Measurements from ENCODE around the gene FBXL3.

Gene FBXL3, protein sequence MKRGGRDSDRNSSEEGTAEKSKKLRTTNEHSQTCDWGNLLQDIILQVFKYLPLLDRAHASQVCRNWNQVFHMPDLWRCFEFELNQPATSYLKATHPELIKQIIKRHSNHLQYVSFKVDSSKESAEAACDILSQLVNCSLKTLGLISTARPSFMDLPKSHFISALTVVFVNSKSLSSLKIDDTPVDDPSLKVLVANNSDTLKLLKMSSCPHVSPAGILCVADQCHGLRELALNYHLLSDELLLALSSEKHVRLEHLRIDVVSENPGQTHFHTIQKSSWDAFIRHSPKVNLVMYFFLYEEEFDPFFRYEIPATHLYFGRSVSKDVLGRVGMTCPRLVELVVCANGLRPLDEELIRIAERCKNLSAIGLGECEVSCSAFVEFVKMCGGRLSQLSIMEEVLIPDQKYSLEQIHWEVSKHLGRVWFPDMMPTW

DNA sequence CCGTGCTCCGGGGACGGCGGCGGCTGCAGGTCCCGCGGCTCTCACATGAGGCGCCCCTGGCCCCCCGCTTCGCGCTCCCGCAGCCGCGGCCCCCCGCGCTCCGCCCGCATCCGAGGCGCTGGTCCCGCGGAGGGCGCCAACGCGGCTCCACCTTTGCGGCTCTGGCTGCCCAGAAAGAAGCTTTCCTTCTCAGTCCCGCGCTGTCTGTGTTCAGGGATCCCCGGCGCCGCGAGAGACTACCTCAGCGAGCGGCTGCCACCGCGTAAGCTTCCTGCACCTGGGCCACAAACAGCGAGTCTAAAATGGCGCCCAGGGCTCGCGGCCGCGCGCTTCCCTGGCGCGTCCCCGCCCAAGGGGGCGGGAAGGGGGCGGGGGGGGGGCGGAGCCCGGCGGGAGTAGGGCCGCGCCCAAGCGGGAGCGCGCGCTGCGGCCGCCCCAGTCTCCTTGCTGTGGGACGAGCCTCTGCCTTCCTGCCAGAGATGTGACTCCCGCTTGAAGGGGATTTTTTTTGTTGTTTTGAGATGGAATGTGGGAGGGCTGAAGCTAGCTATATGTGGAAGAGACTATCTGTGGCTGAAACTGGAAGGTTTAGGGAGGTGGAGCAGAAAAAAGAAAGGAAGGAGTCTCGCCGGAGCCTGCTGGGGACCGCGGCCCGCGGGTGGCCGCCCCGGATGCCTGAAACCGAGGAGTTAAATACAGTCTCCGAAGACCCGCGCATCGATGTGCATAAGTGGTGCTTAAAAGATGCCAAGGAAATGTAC, at the start of gene FBXL3:
FBXL3 (minus strand) TSS at position 299 of the 761 bp plus-strand sequence. CDS start 5,299 bp downstream, outside the sequence.
- DNase-seq (ENCODE audit: low read depth in 2 of 2, low spot score in 1 of 2): peak; percentile 49 to 57

GRCh38 chr13:77067519-77067918, 40.6 kb upstream of the FBXL3 start:
- no peak for DNase-seq (ENCODE audit: low read depth in 2 of 2, low spot score in 1 of 2)

DNA sequence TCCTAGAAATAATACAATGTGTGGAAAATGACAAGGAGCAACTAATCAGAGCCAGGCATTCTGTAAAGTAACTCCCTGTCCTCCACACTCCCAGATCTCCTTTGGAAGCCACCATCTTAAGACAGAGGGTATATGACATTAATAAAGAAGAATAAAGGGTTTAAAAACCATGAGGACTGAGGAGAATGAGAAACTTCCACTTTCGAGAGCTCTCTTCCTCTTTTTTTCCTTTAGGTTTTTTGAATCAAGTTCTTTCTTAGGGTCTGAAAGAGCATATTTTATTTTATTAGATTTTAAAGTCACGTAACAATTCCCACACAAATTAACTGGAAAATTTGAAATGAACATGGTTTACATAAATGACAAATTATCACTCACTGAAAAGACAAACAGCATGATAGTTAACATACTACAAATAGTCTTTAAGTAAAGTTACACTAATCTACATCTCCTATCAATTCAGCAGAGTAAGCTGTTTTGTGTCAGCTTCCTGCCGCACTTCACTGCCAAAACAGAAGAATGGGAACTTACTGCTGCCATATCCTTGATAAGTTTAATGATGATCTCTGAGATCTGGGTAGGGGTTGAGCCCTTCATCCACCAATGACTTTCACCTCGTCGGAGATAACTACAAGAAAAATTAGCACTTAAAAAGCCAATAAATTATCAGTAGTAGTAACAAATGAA, 38.6 kb upstream of the FBXL3 start:
- no peak for DNase-seq (ENCODE audit: low read depth in 2 of 2, low spot score in 1 of 2)

GRCh38 chr13:77062097-77062496, 35.1 kb upstream of the FBXL3 start:
- DNase-seq (ENCODE audit: low read depth in 2 of 2, low spot score in 1 of 2): no peak

- DNase-seq (ENCODE audit: low read depth in 2 of 2, low spot score in 1 of 2): no peak
Observed at GRCh38 chr13:77061362-77061761, 34.4 kb upstream of the FBXL3 start.

GRCh38 chr13:77056886-77057285, 29.9 kb upstream of the FBXL3 start:
- no peak for DNase-seq (ENCODE audit: low read depth in 2 of 2, low spot score in 1 of 2)

DNA sequence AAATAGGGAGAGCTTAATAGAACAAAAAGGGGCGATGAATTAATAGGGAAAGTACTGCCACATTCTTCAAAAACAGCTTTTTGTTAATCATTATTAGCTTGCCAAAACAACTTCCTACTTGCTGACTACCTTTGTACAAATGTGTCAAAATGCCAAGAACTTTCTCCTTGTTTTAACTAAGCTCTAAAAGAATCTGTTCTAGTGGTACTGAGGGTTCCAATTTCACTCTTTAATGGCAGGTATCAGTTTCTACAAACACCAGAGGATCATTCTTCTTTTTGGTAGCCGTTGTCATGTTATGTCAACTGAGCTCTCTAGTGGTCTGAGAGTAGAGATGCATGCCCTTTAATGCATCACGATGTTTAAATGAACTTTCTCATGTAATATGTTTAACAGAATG, 29.4 kb upstream of the FBXL3 start:
- DNase-seq (ENCODE audit: low read depth in 2 of 2, low spot score in 1 of 2): no peak

DNA sequence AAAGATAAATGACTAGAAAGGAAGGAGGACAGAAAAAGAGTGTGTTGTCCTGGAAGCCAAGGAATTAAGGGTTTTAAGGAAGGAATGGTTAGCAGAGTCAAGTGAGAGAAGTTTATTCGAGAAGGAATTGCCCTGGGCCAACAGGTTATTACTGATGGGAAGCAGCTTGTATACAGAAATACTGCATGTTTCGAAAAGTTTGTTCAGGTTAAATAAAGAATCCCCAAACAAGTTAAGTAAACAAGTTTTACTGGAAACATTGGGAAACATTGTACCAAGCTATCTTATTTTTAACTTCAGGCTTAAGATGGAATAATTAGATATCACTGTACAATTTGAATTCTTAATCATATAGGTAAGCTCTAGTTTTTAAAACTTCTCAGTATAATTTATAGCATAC, 28.2 kb upstream of the FBXL3 start:
- DNase-seq (ENCODE audit: low read depth in 2 of 2, low spot score in 1 of 2): no peak

DNA sequence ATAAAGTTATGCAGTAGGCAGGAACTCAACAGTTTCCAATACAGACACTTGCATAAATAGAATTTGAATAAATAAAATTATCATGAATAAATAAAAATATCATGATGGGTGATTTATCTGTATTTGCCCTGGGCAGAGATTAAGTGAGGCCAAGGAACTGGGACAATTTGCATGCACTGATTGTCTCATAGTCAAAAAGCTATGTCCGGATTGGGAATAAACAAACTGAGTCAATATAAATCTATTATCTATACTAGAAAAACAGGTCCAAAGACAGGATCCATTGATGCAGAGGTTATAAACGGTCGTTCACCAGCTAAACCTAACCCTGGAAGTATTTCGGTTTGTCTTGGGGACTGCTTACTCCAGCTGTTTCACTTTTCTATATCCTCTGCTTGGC, 26.2 kb upstream of the FBXL3 start:
- no peak for DNase-seq (ENCODE audit: low read depth in 2 of 2, low spot score in 1 of 2)

DNA sequence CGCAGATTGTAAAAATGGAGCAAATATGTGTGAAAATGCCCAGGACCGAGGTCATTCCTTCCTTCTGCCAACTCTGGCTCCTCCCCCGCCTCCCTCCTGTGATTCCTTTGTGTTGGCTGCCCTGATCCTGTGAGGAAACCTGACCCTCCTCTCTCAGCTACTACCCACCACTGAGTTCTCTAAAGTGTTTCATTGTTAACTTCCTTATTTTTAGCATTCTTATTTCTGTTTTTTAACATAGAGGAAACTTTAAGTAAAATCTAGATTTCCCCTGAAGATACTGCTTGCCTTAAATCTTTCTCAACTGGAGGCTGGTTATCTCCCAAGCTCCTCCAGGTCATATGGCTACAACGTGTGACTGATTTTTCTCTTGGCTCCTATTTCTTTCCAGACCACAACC, 21.7 kb upstream of the FBXL3 start:
- DNase-seq (ENCODE audit: low read depth in 2 of 2, low spot score in 1 of 2): no peak

DNA sequence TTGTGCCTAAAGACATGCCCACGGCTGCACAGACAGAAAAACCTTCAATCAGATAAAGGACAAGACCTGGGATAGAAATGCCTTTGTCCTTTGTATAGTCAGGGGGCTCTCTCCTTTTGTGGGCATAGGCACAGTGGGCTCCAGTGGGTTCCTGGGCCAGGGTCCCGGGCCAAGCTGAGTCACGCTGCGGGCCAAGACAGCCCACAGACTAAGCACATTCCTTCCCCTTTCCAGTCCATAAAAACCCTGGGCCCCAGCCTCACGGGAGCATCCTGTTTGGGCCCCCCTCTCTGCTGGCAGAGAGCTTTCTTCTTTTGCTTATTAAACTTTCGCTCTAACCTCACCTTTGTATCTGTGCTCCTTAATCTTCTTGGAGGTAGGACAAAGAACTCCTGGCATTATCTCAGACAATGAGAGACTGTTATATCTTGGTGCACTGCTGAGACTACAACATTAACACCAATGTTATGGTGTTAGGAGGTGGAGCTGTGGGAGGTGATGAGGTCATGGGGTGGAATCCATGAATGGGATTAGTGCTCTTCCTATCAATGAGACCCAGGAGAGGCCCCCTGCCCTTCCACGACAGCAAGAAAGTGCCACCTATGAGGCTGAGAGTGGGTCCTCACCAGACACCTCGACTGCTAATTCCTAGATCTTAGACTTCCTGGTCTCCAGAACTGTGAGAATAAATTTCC, 20.8 kb upstream of the FBXL3 start:
- no peak for DNase-seq (ENCODE audit: low read depth in 2 of 2, low spot score in 1 of 2)

GRCh38 chr13:77042566-77043177, 15.7 kb upstream of the FBXL3 start:
- DNase-seq (ENCODE audit: low read depth in 2 of 2, low spot score in 1 of 2): no peak

DNA sequence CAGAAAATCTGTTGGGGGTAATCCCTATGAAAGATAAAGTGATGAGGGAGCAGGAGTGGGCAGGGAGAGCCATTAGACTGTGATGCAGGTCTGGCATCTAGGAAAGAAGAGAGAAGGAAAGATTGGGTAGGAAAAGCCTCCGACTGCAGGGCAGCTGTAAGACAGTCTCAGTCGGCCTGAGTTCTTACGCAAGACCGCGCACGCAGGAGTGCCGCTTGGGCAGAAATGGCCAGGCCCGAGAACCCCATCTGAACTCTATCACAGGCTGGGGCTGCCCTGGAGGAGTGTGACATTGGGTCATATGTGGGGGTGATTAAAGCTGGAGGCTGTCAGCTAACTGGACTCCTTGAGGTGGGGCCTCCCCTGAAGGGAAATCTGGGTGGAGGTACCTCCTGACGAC, 13.9 kb upstream of the FBXL3 start:
- DNase-seq (ENCODE audit: low read depth in 2 of 2, low spot score in 1 of 2): no peak

DNA sequence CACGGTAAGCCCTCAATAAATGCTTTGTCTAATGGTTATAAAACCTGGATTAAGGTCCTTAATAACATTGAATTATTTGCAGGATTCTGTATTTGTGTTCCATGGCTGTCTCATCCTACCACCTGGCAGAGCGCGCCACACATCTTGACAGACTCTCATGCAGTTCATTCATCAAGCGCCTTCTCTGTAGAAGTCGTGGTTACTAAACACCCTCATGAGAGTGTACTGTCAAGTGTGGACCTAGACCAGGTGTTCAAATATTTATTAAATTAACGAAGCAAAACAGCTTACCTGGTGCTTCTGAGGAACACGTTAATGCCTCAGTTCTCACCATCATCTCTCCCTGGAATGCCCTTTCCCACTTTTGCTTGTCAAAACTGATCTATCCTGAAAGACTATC, 13.1 kb upstream of the FBXL3 start:
- DNase-seq (ENCODE audit: low read depth in 2 of 2, low spot score in 1 of 2): no peak

DNA sequence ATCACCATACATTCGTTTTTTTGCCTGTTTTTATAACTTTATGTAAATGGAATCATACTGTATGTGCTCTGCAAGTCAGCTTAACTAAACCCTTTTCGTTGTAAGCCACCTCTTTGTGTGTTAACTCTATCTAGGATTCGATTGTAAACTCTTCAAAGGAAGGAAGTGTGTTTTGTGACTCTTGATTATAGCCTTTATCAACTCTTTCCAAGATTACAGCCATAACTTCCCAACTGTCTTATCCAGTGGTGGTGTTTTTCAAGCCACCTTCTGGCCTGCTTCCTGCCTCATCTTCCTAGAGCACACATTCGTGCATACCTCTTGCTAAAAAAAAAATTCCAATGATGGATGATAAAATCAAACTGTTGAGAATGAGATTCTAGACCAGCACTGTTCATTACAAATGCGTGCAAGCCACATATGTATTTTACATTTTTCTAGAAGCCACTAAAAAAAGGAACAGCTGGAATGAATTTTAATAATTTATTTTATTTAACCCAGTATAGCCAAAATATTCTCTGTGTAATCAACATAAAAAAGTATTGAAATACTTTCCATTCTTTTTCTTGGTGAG, 12.0 kb upstream of the FBXL3 start:
- no peak for DNase-seq (ENCODE audit: low read depth in 2 of 2, low spot score in 1 of 2)

GRCh38 chr13:77036279-77036678, 9.3 kb upstream of the FBXL3 start:
- no peak for DNase-seq (ENCODE audit: low read depth in 2 of 2, low spot score in 1 of 2)

DNA sequence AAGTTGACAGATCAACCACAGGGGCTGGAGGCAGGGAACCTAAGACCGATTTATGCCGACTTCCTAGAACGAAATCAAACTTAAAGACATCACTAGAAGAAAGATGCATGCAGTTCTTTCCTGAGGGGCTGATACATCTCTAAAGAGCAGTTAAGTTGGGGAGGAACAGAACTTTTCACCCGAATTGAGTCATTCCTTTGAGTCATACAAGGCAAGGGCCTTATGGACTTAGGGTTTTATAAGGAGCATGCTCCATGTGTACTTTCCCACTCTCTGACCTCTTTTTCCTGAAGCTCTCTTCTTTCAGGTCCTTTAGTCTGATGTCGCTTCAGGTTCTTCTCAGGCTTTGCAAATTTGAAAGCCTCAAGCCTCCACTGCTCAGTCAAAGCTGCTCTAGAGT, 7.9 kb upstream of the FBXL3 start:
- no peak for DNase-seq (ENCODE audit: low read depth in 2 of 2, low spot score in 1 of 2)

DNA sequence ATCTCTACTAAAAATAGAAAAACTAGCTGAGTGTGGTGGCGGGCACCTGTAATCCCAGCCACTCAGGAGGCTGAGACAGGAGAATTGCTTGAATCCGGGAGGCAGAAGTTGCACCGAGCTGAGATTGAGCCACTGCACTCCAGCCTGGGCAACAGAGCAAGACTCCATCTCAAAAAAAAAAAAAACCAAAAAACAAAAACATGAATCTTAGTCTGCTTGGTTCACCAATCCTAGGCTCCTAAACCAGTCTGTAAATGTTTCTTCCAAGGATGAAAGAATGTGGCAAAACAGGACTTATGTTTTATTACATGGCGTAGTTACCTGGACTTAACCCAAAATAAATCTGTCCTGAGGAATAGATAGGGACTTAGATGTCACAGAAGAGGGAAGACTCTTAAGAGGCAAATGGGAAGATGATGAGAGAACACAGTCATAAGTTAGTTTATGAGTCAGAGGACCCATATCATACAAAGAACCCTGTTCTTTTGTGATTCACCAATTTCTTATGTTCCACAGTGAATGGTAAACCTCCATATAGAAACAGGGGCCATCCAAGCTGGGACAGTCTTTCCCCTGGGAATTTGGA, 6.9 kb upstream of the FBXL3 start:
- DNase-seq (ENCODE audit: low read depth in 2 of 2, low spot score in 1 of 2): no peak

- DNase-seq (ENCODE audit: low read depth in 2 of 2, low spot score in 1 of 2): no peak
Observed at GRCh38 chr13:77031656-77032243, 4.8 kb upstream of the FBXL3 start.

DNA sequence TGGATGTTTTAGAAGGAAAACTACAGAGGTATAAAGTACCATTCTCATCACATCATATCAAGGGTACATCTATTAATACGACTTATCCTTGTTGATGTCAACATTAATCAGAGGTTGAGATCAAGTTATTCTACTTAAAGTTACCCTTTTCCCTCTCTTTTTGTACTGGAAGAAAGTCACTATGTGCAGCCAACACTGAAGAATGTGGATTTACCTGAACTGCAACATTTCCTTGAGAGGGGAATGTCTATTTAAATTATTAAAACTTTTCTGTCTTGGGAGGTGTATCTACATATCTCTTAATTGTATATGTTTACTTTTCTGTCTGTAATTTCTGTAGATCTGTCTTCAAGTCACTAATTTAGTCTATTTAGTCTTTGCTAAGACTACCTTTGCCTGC, 2.5 kb upstream of the FBXL3 start:
- DNase-seq (ENCODE audit: low read depth in 2 of 2, low spot score in 1 of 2): no peak

Data from stimulated activated CD8-positive, alpha-beta memory T cell treated with anti-CD3 and anti-CD28 coated beads, Interleukin-4, amount 100 ng/mL, for 4 hours (primary cell).